ENCODE results near the gene AP4S1. TPM values are rescaled to one million over a fixed set of nuclear protein-coding genes. Genes with fewer than 3 reads are reported as not detected.

The AP4S1 gene
- total and polyA plus RNA-seq, 7 donors: 4.2 to 13.9 (median 6.0) TPM

DNA sequence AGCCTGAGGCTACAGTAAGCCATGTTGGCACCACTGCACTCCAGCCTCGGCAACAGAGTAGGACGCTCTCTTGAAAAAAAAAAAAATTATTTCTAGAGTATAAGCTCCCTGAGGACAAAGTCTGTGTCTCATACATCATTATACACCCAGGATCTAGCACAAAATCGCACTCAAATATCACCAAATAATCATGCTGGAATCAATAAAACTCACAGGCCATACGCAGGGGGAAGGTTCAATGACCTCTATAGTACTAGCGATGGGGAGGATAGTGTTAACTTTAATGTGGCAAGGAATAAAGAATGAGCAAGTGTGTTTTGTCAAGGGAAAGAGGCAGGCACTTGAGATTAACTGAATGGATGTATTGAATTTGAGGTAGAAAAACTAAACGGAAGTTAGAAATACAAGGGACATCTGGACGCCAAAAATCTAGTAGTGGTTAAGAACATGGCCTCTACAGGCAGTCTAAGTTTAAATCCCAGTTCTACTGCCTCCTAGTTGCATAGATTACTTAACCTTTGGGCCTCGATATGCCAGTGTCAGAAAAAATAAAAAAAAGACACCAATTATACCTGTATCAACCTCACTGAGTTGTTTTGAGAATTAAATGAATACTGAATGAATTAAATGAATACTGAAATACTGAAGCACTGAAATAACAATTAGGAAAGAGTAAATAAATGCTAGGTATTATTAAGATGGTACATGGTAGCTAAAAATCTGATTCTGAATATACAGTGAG is 4.4 kb upstream of the AP4S1 start:
- Histone ChIP-seq H3K27ac (peak overlapping the region; percentile 33), H3K9me3 (no peaks in the 10 kb centered on the region), H3K4me1 (peaks cover 25% of the 10 kb centered on the region), H3K4me3 (no peak overlapping the region), H3K27me3 (ENCODE audit: insufficient read depth in 3 of 3, low read length in 2 of 3) (no peaks in the 10 kb centered on the region), H3K36me3 (ENCODE audit: insufficient read depth in 1 of 2, low read depth in 1 of 2) (peaks cover 0 to 46% of the 10 kb centered on the region in 2 donors)
- no peak for DNase-seq
- TF ChIP-seq, protein P1, sequence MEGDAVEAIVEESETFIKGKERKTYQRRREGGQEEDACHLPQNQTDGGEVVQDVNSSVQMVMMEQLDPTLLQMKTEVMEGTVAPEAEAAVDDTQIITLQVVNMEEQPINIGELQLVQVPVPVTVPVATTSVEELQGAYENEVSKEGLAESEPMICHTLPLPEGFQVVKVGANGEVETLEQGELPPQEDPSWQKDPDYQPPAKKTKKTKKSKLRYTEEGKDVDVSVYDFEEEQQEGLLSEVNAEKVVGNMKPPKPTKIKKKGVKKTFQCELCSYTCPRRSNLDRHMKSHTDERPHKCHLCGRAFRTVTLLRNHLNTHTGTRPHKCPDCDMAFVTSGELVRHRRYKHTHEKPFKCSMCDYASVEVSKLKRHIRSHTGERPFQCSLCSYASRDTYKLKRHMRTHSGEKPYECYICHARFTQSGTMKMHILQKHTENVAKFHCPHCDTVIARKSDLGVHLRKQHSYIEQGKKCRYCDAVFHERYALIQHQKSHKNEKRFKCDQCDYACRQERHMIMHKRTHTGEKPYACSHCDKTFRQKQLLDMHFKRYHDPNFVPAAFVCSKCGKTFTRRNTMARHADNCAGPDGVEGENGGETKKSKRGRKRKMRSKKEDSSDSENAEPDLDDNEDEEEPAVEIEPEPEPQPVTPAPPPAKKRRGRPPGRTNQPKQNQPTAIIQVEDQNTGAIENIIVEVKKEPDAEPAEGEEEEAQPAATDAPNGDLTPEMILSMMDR (IDR thresholded peaks at IDR 0.05): no peak
- intact Hi-C loops (cut with DNase I): loop anchor here in 1 of 2 donors (10.0 kb wide), 1 partner anchor 64 kb away; no protein-coding TSS in a partner anchor
- no peak for ATAC-seq
- WGBS, 3 donors: 88 to 90% (median 89%) methylated on average over 8 of the region's 8 CpGs

DNA sequence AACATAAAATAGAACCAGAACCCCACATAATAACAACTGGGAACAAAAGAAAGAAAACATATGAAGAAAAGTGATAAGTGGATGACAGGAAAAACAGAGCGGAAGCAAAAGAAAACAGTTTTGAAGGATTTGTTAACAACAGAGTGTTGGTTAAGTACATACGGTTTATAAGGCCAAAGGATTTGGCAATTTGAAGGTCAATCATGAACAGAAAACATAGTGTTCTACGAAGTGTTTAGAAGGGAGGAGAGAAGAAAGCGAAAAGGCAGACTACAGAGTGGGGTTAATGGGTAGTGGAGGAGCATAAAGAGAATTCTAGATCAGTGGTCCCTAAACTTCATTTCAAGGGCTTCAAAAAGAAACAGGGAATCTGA is 3.9 kb upstream of the AP4S1 start:
- ATAC-seq (no peak), DNase-seq (no peak)
- Histone ChIP-seq H3K4me1 (peaks cover 21% of the 10 kb centered on the region), H3K4me3 (no peak overlapping the region), H3K9me3 (no peaks in the 10 kb centered on the region), H3K27ac (peak overlapping the region; percentile 33), H3K36me3 (ENCODE audit: insufficient read depth in 1 of 2, low read depth in 1 of 2) (peaks cover 0 to 46% of the 10 kb centered on the region in 2 donors), H3K27me3 (ENCODE audit: insufficient read depth in 3 of 3, low read length in 2 of 3) (no peaks in the 10 kb centered on the region)
- intact Hi-C loops (cut with DNase I): loop anchor here in 1 of 2 donors (10.0 kb wide), 1 partner anchor 63 kb away; no protein-coding TSS in a partner anchor
- WGBS, 3 donors: 84 to 88% (median 84%) methylated on average over 4 of the region's 4 CpGs
- TF ChIP-seq, protein P1 (IDR thresholded peaks at IDR 0.05): no peak

GRCh38 chr14:31022386-31022785 is 3.1 kb upstream of the AP4S1 start:
- peak overlapping the region; percentile 11 for H3K27ac ChIP-seq
- H3K4me1 ChIP-seq: peaks cover 23% of the 10 kb centered on the region
- no peaks in the 10 kb centered on the region for H3K27me3 ChIP-seq (ENCODE audit: insufficient read depth in 3 of 3, low read length in 2 of 3)
- intact Hi-C loops (cut with DNase I): loop anchor here in 1 of 2 donors (10.0 kb wide), 1 partner anchor 62 kb away; no protein-coding TSS in a partner anchor
- ATAC-seq (no peak), DNase-seq (no peak)
- 74 to 97% (median 79%) methylated on average over 2 of the region's 2 CpGs for WGBS, 3 donors
- H3K4me3 ChIP-seq: peak overlapping the region; percentile 98
- H3K9me3 ChIP-seq: no peaks in the 10 kb centered on the region
- TF ChIP-seq, protein P1 (IDR thresholded peaks at IDR 0.05): no peak
- H3K36me3 ChIP-seq (ENCODE audit: insufficient read depth in 1 of 2, low read depth in 1 of 2): peaks cover 0 to 42% of the 10 kb centered on the region in 2 donors

DNA sequence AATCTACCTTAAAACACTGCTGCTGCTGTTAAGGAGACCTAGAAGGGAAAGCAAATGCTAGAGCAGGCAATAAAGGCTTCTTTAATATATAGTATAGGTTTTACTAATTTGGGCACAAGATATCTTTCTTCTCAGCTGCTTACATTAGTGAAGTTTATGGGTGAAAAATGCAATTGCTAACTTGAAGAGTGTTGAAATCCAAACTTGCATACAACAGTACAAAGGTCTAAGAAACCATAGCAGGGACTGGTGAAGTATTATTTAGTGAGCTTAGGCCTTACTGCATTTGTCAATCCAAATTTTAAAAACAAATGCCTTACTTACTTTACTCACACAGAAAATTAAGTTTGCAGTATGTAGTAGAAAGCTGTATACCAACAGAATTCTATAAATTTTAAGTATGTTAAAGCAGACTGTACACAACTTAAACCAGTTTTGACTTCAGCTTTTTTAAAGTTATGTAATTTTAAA is 1.4 kb upstream of the AP4S1 start:
- no peaks in the 10 kb centered on the region for H3K9me3 ChIP-seq
- peaks cover 29% of the 10 kb centered on the region for H3K4me1 ChIP-seq
- H3K36me3 ChIP-seq (ENCODE audit: insufficient read depth in 1 of 2, low read depth in 1 of 2): peaks cover 0 to 33% of the 10 kb centered on the region in 2 donors
- no peak for DNase-seq
- intact Hi-C loops (cut with DNase I): loop anchor here in 1 of 2 donors (10.0 kb wide), 1 partner anchor 61 kb away; no protein-coding TSS in a partner anchor
- H3K27ac ChIP-seq: peak overlapping the region; percentile 100
- H3K4me3 ChIP-seq: peak overlapping the region; percentile 98
- ATAC-seq: no peak
- TF ChIP-seq, protein P1 (IDR thresholded peaks at IDR 0.05): no peak
- H3K27me3 ChIP-seq (ENCODE audit: insufficient read depth in 3 of 3, low read length in 2 of 3): no peaks in the 10 kb centered on the region
